GM23338 (cell line): ENCODE measurements around the gene COA8. TPM values are rescaled to one million over a fixed set of nuclear protein-coding genes. Genes with fewer than 3 reads are reported as not detected.
A peak's percentile ranks its signal among the peaks of the same experiment; 100 is the strongest.

Experiments used
- ATAC-seq: fragments of 200-7000 bp; cut with Tn5 transposase; 3 replicates; pipeline ENCODE4 v1.9.1; 2020
- DNase-seq: peaks from one replicate; pipeline ENCODE4 v3.0.0-alpha.2; 2015; ENCODE audit warnings: low spot score
- H2AFZ ChIP-seq: fragments of 200-600 bp; sonication (generic); 2 replicates; pipeline ENCODE4 v1.8.0; 2016; ENCODE audit warnings: antibody characterized with exemption, mild to moderate bottlenecking, moderate library complexity
- H3F3A ChIP-seq: fragments of 200-600 bp; sonication (generic); replicated peaks from 2 replicates; pipeline ENCODE4 v1.8.0; 2017; ENCODE audit warnings: antibody characterized with exemption, mixed run types, low read depth
- H3K27ac ChIP-seq: fragments of 200-600 bp; sonication (generic); 2 replicates; pipeline ENCODE4 v1.6.1; 2016; ENCODE audit warnings: low read depth
- H3K27me3 ChIP-seq: fragments of 200-600 bp; sonication (generic); 2 replicates; pipeline ENCODE4 v1.8.0; 2016; ENCODE audit warnings: mild to moderate bottlenecking, mixed run types, moderate library complexity; ENCODE audit not compliant: insufficient read depth
- H3K36me3 ChIP-seq: fragments of 200-600 bp; sonication (generic); 2 replicates; pipeline ENCODE4 v1.8.0; 2016; ENCODE audit warnings: mild to moderate bottlenecking; ENCODE audit not compliant: insufficient read depth
- H3K4me1 ChIP-seq: fragments of 200-600 bp; sonication (generic); 2 replicates; pipeline ENCODE4 v1.8.0; 2016; ENCODE audit warnings: mild to moderate bottlenecking, moderate library complexity; ENCODE audit not compliant: insufficient read depth
- H3K4me2 ChIP-seq: fragments of 200-600 bp; sonication (generic); 2 replicates; pipeline ENCODE4 v1.7.1; 2017; ENCODE audit warnings: mixed run types
- H3K4me3 ChIP-seq: fragments of 200-600 bp; sonication (generic); 2 replicates; pipeline ENCODE4 v1.6.1; 2016; ENCODE audit warnings: mixed run types
- H3K79me2 ChIP-seq: fragments of 200-600 bp; sonication (generic); replicated peaks from 2 replicates; pipeline ENCODE4 v1.8.0; 2017; ENCODE audit warnings: mild to moderate bottlenecking; ENCODE audit not compliant: insufficient read depth
- H3K9me2 ChIP-seq: fragments of 200-600 bp; sonication (generic); 2 replicates; pipeline ENCODE4 v1.8.0; 2017; ENCODE audit not compliant: insufficient read depth
- H4K20me1 ChIP-seq: fragments of 200-600 bp; sonication (generic); replicated peaks from 2 replicates; pipeline ENCODE4 v1.8.0; 2017; ENCODE audit warnings: mild to moderate bottlenecking; ENCODE audit not compliant: insufficient read depth
- H3K27ac Mint-ChIP-seq: 2 replicates; pipeline ENCODE4 v1.8.0; 2020; ENCODE audit warnings: inconsistent platforms, mild to moderate bottlenecking, moderate library complexity, mixed read lengths
- H3K27me3 Mint-ChIP-seq: 3 replicates; pipeline ENCODE4 v1.8.0; 2022; ENCODE audit warnings: low read depth, mild to moderate bottlenecking, moderate library complexity, mixed read lengths, inconsistent platforms; ENCODE audit not compliant: insufficient read depth, poor library complexity
- H3K36me3 Mint-ChIP-seq: 3 replicates; pipeline ENCODE4 v1.8.0; 2021; ENCODE audit warnings: low read depth, mild to moderate bottlenecking, inconsistent platforms, moderate library complexity, mixed read lengths
- H3K4me1 Mint-ChIP-seq: 3 replicates; pipeline ENCODE4 v1.8.0; 2020; ENCODE audit warnings: mild to moderate bottlenecking, inconsistent platforms, mixed read lengths
- H3K4me3 Mint-ChIP-seq: 3 replicates; pipeline ENCODE4 v1.8.0; 2021; ENCODE audit warnings: moderate library complexity, mild to moderate bottlenecking, inconsistent platforms, mixed read lengths
- H3K9me3 Mint-ChIP-seq: 3 replicates; pipeline ENCODE4 v1.8.0; 2020; ENCODE audit warnings: moderate library complexity, mild to moderate bottlenecking, inconsistent platforms, mixed read lengths
- CREB1 ChIP-seq: fragments of 250-450 bp; sonication (Bioruptor Pico); IDR thresholded peaks from 2 replicates; pipeline ENCODE4 v1.5.0; 2020; ENCODE audit warnings: low read depth, mild to moderate bottlenecking, moderate library complexity
- EZH2 ChIP-seq: fragments of 200-600 bp; sonication (generic); IDR thresholded peaks from one replicate; pipeline ENCODE4 v1.8.0; 2017; ENCODE audit warnings: antibody characterized with exemption, mild to moderate bottlenecking, low read depth; ENCODE audit not compliant: unreplicated experiment
- EZH2phosphoT487 ChIP-seq: fragments of 200-600 bp; sonication (generic); IDR thresholded peaks from one replicate; pipeline ENCODE4 v1.8.1; 2018; ENCODE audit warnings: antibody characterized with exemption; ENCODE audit not compliant: unreplicated experiment
- JUNB ChIP-seq: IDR thresholded peaks from one replicate; pipeline ENCODE4 v1.6.1; 2016; ENCODE audit warnings: antibody characterized with exemption; ENCODE audit not compliant: unreplicated experiment
- NANOG ChIP-seq: IDR thresholded peaks from 2 replicates; pipeline ENCODE4 v1.6.1; 2016; ENCODE audit warnings: antibody characterized with exemption, borderline replicate concordance
- POLR2AphosphoS5 ChIP-seq: IDR thresholded peaks from 2 replicates; pipeline ENCODE4 v1.6.1; 2016; ENCODE audit warnings: antibody characterized with exemption, low read depth
- ZNF114 ChIP-seq: fragments of 250-450 bp; sonication (Bioruptor Pico); IDR thresholded peaks from 2 replicates; pipeline ENCODE4 v1.5.0; 2020; ENCODE audit warnings: mild to moderate bottlenecking, moderate library complexity
- ZNF331 ChIP-seq: fragments of 250-450 bp; sonication (Bioruptor Pico); IDR thresholded peaks from 2 replicates; pipeline ENCODE4 v1.5.0; 2020; ENCODE audit warnings: low read depth, mild to moderate bottlenecking, moderate library complexity
- polyA plus RNA-seq: library from polyadenylated mRNA; unstranded; fragments of >200 nt; fragmentation: Nextera tagmentation; extraction: Ambion mirVana; gene quantifications from 2 replicates; pipeline ENCODE4 v1.2.1, GENCODE V29; 2016
- total RNA-seq: library from RNA; depleted of rRNA; stranded (reverse); fragments of >200 nt; shearing (Covaris generic); gene quantifications from 2 replicates; pipeline ENCODE4 v1.2.3, GENCODE V29; 2014
- TF ChIP-seq, protein P1 (sequence below): fragments of 250-450 bp; sonication (Bioruptor Pico); IDR thresholded peaks from 2 replicates; pipeline ENCODE4 v1.5.0; 2020; ENCODE audit warnings: mild to moderate bottlenecking, moderate library complexity
- TF ChIP-seq, protein P2 (sequence below): IDR thresholded peaks from 2 replicates; pipeline ENCODE4 v1.6.1; 2016; ENCODE audit warnings: antibody characterized with exemption
- TF ChIP-seq, protein P3 (sequence below): IDR thresholded peaks from one replicate; pipeline ENCODE4 v1.6.1; 2018; ENCODE audit warnings: antibody characterized with exemption; ENCODE audit not compliant: unreplicated experiment

Gene COA8
- total and polyA plus RNA-seq, 2 experiments from 2014 or later, result 61.3 to 130 TPM

DNA sequence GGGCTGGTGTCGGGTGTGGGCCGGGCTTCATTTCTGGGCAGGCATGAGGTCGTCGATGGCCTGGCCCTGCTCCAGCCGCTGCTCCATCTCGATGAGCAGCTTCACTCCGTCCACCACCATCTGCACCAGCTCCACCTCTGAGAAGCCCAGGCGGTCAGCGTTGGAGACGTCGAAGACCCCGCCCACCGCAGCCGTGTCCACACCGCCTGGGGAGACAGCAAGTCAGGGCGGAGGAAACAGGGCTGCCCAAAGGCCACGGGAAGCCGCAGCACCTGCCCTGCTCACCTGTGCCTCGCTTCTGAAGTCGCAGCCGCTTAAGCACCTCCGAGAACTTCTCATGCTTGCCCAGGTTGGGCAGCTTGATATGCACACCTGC is 42.9 kb upstream of the COA8 start:
- DNase-seq, result no peak
- Histone ChIP-seq H3K9me2 (no peaks in the 10 kb centered on the region), H3K79me2 (no peaks in the 10 kb centered on the region), H3K36me3 (no peaks in the 10 kb centered on the region; the same call in 1 of the 2 replicates), H3K4me2 (peak overlapping the region; percentile 64; the same call in 1 of the 2 replicates), H3K4me1 (peaks cover 17% of the 10 kb centered on the region), H3F3A (peaks cover 30% of the 10 kb centered on the region), H3K27me3 (peaks cover 17% of the 10 kb centered on the region), H3K4me3 (peak overlapping the region; percentile 90; the same call in 1 of the 2 replicates), H3K27ac (no peak overlapping the region), H4K20me1 (peaks cover 11% of the 10 kb centered on the region), H2AFZ (no peak overlapping the region)
- H3K4me3 Mint-ChIP-seq, result peak overlapping the region; percentile 54
- peaks cover 14% of the 10 kb centered on the region for H3K36me3 Mint-ChIP-seq
- TF ChIP-seq EZH2phosphoT487, result no peak
- H3K4me1 Mint-ChIP-seq, result peaks cover 28% of the 10 kb centered on the region
- H3K27me3 Mint-ChIP-seq, result peaks cover 34% of the 10 kb centered on the region
- peaks cover 4% of the 10 kb centered on the region; the same call in 2 of the 3 replicates for H3K9me3 Mint-ChIP-seq
- H3K27ac Mint-ChIP-seq, result no peak overlapping the region
- ATAC-seq, result no peak

DNA sequence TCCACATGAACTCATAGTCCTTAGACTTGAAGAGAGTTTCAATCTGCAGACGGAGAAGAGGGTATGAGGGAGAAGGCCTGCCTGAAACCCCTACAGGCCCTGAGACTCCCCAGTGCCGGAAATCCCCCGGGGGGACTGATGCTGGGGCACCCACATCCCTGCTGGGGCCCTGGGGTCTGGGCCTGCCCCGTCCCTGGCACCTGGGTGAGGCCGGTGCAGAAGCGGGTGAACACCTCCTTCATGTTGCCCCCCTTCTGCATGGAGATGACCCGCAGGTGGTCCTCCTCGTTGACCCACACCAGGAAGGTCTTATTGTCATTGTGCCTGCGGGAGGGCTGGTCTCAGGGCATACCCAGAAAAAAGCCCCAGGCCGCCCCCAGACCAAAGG is 42.5 kb upstream of the COA8 start:
- Histone ChIP-seq H4K20me1 (peaks cover 11% of the 10 kb centered on the region), H3K4me3 (peak overlapping the region; percentile 90), H3K4me1 (peaks cover 17% of the 10 kb centered on the region), H3K79me2 (no peaks in the 10 kb centered on the region), H3K27me3 (peaks cover 17% of the 10 kb centered on the region), H3F3A (peaks cover 29% of the 10 kb centered on the region), H3K27ac (no peak overlapping the region), H3K36me3 (no peaks in the 10 kb centered on the region; the same call in 1 of the 2 replicates), H3K4me2 (peak overlapping the region; percentile 88), H3K9me2 (no peaks in the 10 kb centered on the region), H2AFZ (no peak overlapping the region)
- peaks cover 28% of the 10 kb centered on the region for H3K4me1 Mint-ChIP-seq
- H3K27me3 Mint-ChIP-seq, result peaks cover 32% of the 10 kb centered on the region
- H3K27ac Mint-ChIP-seq, result no peak overlapping the region
- H3K36me3 Mint-ChIP-seq, result peaks cover 14% of the 10 kb centered on the region
- no peak for DNase-seq
- H3K9me3 Mint-ChIP-seq, result peaks cover 4% of the 10 kb centered on the region; the same call in 2 of the 3 replicates
- ATAC-seq, result no peak
- peak overlapping the region; percentile 54 for H3K4me3 Mint-ChIP-seq
- no peak for TF ChIP-seq JUNB
- TF ChIP-seq EZH2, result no peak
- TF ChIP-seq, protein P1, sequence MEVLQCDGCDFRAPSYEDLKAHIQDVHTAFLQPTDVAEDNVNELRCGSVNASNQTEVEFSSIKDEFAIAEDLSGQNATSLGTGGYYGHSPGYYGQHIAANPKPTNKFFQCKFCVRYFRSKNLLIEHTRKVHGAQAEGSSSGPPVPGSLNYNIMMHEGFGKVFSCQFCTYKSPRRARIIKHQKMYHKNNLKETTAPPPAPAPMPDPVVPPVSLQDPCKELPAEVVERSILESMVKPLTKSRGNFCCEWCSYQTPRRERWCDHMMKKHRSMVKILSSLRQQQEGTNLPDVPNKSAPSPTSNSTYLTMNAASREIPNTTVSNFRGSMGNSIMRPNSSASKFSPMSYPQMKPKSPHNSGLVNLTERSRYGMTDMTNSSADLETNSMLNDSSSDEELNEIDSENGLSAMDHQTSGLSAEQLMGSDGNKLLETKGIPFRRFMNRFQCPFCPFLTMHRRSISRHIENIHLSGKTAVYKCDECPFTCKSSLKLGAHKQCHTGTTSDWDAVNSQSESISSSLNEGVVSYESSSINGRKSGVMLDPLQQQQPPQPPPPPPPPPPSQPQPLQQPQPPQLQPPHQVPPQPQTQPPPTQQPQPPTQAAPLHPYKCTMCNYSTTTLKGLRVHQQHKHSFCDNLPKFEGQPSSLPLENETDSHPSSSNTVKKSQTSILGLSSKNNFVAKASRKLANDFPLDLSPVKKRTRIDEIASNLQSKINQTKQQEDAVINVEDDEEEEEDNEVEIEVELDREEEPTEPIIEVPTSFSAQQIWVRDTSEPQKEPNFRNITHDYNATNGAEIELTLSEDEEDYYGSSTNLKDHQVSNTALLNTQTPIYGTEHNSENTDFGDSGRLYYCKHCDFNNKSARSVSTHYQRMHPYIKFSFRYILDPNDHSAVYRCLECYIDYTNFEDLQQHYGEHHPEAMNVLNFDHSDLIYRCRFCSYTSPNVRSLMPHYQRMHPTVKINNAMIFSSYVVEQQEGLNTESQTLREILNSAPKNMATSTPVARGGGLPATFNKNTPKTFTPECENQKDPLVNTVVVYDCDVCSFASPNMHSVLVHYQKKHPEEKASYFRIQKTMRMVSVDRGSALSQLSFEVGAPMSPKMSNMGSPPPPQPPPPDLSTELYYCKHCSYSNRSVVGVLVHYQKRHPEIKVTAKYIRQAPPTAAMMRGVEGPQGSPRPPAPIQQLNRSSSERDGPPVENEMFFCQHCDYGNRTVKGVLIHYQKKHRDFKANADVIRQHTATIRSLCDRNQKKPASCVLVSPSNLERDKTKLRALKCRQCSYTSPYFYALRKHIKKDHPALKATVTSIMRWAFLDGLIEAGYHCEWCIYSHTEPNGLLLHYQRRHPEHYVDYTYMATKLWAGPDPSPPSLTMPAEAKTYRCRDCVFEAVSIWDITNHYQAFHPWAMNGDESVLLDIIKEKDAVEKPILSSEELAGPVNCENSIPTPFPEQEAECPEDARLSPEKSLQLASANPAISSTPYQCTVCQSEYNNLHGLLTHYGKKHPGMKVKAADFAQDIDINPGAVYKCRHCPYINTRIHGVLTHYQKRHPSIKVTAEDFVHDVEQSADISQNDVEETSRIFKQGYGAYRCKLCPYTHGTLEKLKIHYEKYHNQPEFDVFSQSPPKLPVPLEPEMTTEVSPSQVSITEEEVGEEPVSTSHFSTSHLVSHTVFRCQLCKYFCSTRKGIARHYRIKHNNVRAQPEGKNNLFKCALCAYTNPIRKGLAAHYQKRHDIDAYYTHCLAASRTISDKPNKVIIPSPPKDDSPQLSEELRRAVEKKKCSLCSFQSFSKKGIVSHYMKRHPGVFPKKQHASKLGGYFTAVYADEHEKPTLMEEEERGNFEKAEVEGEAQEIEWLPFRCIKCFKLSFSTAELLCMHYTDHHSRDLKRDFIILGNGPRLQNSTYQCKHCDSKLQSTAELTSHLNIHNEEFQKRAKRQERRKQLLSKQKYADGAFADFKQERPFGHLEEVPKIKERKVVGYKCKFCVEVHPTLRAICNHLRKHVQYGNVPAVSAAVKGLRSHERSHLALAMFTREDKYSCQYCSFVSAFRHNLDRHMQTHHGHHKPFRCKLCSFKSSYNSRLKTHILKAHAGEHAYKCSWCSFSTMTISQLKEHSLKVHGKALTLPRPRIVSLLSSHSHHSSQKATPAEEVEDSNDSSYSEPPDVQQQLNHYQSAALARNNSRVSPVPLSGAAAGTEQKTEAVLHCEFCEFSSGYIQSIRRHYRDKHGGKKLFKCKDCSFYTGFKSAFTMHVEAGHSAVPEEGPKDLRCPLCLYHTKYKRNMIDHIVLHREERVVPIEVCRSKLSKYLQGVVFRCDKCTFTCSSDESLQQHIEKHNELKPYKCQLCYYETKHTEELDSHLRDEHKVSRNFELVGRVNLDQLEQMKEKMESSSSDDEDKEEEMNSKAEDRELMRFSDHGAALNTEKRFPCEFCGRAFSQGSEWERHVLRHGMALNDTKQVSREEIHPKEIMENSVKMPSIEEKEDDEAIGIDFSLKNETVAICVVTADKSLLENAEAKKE (CRISPR knock-in tag), result no peak
- no peak for TF ChIP-seq POLR2AphosphoS5
- no peak for TF ChIP-seq EZH2phosphoT487
- TF ChIP-seq, protein P2, sequence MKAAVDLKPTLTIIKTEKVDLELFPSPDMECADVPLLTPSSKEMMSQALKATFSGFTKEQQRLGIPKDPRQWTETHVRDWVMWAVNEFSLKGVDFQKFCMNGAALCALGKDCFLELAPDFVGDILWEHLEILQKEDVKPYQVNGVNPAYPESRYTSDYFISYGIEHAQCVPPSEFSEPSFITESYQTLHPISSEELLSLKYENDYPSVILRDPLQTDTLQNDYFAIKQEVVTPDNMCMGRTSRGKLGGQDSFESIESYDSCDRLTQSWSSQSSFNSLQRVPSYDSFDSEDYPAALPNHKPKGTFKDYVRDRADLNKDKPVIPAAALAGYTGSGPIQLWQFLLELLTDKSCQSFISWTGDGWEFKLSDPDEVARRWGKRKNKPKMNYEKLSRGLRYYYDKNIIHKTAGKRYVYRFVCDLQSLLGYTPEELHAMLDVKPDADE, result no peak
- TF ChIP-seq ZNF331, result no peak
- TF ChIP-seq, protein P3, sequence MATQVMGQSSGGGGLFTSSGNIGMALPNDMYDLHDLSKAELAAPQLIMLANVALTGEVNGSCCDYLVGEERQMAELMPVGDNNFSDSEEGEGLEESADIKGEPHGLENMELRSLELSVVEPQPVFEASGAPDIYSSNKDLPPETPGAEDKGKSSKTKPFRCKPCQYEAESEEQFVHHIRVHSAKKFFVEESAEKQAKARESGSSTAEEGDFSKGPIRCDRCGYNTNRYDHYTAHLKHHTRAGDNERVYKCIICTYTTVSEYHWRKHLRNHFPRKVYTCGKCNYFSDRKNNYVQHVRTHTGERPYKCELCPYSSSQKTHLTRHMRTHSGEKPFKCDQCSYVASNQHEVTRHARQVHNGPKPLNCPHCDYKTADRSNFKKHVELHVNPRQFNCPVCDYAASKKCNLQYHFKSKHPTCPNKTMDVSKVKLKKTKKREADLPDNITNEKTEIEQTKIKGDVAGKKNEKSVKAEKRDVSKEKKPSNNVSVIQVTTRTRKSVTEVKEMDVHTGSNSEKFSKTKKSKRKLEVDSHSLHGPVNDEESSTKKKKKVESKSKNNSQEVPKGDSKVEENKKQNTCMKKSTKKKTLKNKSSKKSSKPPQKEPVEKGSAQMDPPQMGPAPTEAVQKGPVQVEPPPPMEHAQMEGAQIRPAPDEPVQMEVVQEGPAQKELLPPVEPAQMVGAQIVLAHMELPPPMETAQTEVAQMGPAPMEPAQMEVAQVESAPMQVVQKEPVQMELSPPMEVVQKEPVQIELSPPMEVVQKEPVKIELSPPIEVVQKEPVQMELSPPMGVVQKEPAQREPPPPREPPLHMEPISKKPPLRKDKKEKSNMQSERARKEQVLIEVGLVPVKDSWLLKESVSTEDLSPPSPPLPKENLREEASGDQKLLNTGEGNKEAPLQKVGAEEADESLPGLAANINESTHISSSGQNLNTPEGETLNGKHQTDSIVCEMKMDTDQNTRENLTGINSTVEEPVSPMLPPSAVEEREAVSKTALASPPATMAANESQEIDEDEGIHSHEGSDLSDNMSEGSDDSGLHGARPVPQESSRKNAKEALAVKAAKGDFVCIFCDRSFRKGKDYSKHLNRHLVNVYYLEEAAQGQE, result no peak
- TF ChIP-seq CREB1 (CRISPR knock-in tag), result no peak
- no peak for TF ChIP-seq ZNF114
- TF ChIP-seq NANOG, result no peak
